ENCODE measurements around the gene NTN4. TPM values are rescaled to one million over a fixed set of nuclear protein-coding genes. Genes with fewer than 3 reads are reported as not detected.
"Not testable (repeated sequence)": the region's sequence is repeated elsewhere in the genome, so short reads cannot be mapped to it uniquely, and the experiment has no call there.

Gene NTN4
- total RNA-seq, 1 donor from 2014 or later, result 0.13 TPM

- Mint-ChIP-seq H3K9me3 (ENCODE audit: unreplicated experiment) (no peaks in the 10 kb centered on the region), H3K27ac (ENCODE audit: unreplicated experiment) (no peak overlapping the region), H3K4me3 (ENCODE audit: unreplicated experiment) (no peak overlapping the region), H3K4me1 (ENCODE audit: unreplicated experiment) (no peaks in the 10 kb centered on the region), H3K27me3 (ENCODE audit: unreplicated experiment) (peaks cover 3% of the 10 kb centered on the region), H3K36me3 (ENCODE audit: low read depth, unreplicated experiment) (no peaks in the 10 kb centered on the region)
- TF ChIP-seq CTCF (IDR thresholded peaks at IDR 0.05; ENCODE audit: unreplicated experiment), result no peak
- no peak for DNase-seq (ENCODE audit: low spot score)
Measured at GRCh38 chr12:95658386-95658785, 132.2 kb downstream of the NTN4 start.

- H3K27me3 Mint-ChIP-seq (ENCODE audit: unreplicated experiment); H3K4me1 Mint-ChIP-seq (ENCODE audit: unreplicated experiment); DNase-seq (ENCODE audit: low spot score); H3K27ac Mint-ChIP-seq (ENCODE audit: unreplicated experiment); H3K36me3 Mint-ChIP-seq (ENCODE audit: low read depth, unreplicated experiment); H3K9me3 Mint-ChIP-seq (ENCODE audit: unreplicated experiment); H3K4me3 Mint-ChIP-seq (ENCODE audit: unreplicated experiment): not testable (repeated sequence)
Measured at GRCh38 chr12:95654665-95655064, 135.9 kb downstream of the NTN4 start.

GRCh38 chr12:95653771-95654546 lies 136.6 kb downstream of the NTN4 start:
- H3K9me3 Mint-ChIP-seq (ENCODE audit: unreplicated experiment), result no peaks in the 10 kb centered on the region
- no peak overlapping the region for H3K27ac Mint-ChIP-seq (ENCODE audit: unreplicated experiment)
- no peak for DNase-seq (ENCODE audit: low spot score)
- peaks cover 2% of the 10 kb centered on the region for H3K27me3 Mint-ChIP-seq (ENCODE audit: unreplicated experiment)
- no peaks in the 10 kb centered on the region for H3K36me3 Mint-ChIP-seq (ENCODE audit: low read depth, unreplicated experiment)
- no peak overlapping the region for H3K4me3 Mint-ChIP-seq (ENCODE audit: unreplicated experiment)
- TF ChIP-seq CTCF (IDR thresholded peaks at IDR 0.05; ENCODE audit: unreplicated experiment), result no peak
- peaks cover 8% of the 10 kb centered on the region for H3K4me1 Mint-ChIP-seq (ENCODE audit: unreplicated experiment)

GRCh38 chr12:95651681-95652080 lies 138.9 kb downstream of the NTN4 start:
- Mint-ChIP-seq H3K9me3 (ENCODE audit: unreplicated experiment) (no peaks in the 10 kb centered on the region), H3K4me1 (ENCODE audit: unreplicated experiment) (peaks cover 9% of the 10 kb centered on the region), H3K36me3 (ENCODE audit: low read depth, unreplicated experiment) (no peaks in the 10 kb centered on the region), H3K27ac (ENCODE audit: unreplicated experiment) (peak overlapping the region; percentile 70), H3K4me3 (ENCODE audit: unreplicated experiment) (no peak overlapping the region), H3K27me3 (ENCODE audit: unreplicated experiment) (peaks cover 2% of the 10 kb centered on the region)
- no peak for DNase-seq (ENCODE audit: low spot score)
- TF ChIP-seq CTCF (IDR thresholded peaks at IDR 0.05; ENCODE audit: unreplicated experiment), result no peak

GRCh38 chr12:95648990-95649791 lies 141.4 kb downstream of the NTN4 start:
- Mint-ChIP-seq H3K4me1 (ENCODE audit: unreplicated experiment) (peaks cover 9% of the 10 kb centered on the region), H3K27ac (ENCODE audit: unreplicated experiment) (no peak overlapping the region), H3K4me3 (ENCODE audit: unreplicated experiment) (no peak overlapping the region), H3K9me3 (ENCODE audit: unreplicated experiment) (no peaks in the 10 kb centered on the region), H3K27me3 (ENCODE audit: unreplicated experiment) (no peaks in the 10 kb centered on the region), H3K36me3 (ENCODE audit: low read depth, unreplicated experiment) (no peaks in the 10 kb centered on the region)
- DNase-seq (ENCODE audit: low spot score), result no peak
- TF ChIP-seq CTCF (IDR thresholded peaks at IDR 0.05; ENCODE audit: unreplicated experiment), result no peak
